HG02970 (cell line): ENCODE measurements around the gene TXNL4A.

ENCODE experiments used
- ATAC-seq: cut with Tn5 transposase; IDR thresholded peaks from one replicate; pipeline ENCODE4 v1.9.1; 2021; ENCODE audit warnings: mild to moderate bottlenecking, moderate library complexity, moderate number of reproducible peaks; ENCODE audit not compliant: unreplicated experiment, low FRiP score

Gene TXNL4A

DNA sequence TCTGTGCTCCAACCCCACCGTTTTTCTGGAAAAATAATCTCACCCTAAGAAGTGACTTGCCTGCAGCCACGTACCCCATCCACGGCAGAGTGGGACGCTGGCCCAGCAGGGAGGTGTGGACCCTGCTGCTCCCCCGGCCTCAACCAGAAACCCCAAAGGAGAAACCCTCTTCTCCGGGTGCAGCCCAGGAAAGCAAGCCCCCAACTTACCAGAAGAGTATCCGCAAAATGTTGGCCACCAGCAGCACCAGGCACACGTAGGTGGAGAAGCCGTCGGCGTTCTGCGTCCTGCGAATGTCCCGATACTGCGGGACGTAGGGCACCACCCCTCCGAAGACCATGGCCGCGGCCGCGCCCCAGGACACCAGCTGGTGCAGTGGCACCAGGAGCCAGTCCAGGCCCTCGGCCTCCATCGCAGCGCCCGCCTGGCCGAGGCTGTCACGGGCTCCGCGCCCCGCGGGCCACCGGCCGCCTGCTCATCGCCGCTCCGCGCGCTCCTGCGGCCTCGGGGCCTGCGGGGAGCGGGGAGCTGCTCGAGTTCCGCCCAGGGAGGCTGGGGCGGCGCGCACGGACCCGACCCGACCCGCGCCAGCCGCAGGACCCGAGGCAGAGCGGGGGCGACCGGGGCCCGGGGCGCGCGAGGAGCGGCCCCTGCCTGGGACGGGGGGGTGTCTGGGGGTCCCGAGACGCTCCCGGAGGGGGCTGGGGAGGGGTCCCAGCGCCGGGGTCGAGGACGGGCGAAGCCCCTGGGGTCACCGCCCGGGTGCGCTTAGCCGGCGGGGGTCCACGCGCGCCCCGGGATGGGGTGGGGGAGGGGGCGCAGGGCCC lies 37.6 kb downstream of the TXNL4A start:
- no peak for ATAC-seq

GRCh38 chr18:79949697-79950487 lies 38.5 kb downstream of the TXNL4A start:
- ATAC-seq, result no peak

DNA sequence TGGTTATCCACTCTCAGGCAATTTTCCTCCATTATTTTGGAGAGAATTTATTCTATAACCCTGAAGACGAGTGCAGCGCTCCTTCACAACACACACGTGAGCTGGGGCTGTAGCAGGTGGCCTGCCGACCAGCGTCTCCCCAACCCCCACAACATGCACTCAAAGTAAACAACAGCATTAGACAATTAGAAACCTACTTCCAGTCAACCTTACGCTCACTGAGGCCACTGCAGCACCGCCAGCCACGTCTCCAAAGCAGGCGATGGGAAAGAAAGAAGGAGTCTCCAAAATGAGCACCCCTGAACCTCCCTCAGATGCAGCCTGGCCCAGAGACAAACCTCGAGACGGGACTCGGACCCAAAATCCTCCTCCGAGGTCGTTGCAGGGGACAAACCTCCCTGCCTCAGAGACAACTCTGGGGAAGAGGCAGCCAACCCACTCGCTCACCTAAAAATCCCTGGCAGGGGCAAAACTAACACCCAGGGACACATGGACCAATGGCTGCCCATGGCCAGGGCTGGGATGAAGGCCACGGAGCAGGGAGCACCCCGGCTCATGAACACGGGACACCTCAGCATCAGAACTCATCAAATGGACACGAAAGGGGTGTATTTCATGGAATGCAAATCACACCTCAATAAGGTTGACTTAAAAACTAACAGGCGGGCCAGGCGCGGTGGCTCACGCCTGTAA lies 39.5 kb downstream of the TXNL4A start:
- no peak for ATAC-seq

DNA sequence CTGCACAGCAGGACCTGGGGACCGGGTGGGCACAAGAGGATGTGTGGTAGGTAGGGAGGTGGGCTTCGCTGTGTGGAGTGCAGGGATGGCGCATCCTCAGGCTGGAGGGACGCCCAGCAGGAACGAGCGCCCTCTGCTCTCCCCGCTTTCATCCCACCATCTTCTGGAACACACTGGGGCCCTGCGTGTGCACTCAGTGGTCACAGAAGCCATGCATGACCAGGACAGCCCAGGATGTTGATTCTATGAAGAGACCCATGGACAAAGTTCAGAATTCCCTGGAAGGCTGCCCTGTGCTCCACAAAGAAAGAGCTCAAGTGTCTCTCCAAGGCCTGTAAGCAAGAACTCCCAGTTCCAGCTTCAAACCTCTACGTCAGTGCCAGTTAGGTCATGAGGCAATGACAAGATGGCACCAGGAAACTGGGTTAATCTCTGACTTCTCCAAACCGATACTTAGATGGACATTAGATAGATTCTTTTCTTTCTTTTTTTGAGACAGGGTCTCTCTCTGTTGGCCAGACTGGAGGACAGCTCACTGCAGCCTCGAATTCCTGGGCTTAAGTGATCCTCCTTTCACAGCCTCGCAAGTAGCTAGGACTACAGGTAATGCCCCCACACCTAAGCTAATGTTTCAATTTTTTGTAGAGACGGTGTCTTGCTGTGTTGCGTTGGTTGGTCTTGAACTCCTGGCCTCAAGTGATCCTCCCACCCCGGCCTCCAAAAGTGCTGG lies 40.3 kb downstream of the TXNL4A start:
- ATAC-seq, result no peak

- no peak for ATAC-seq
These were observed 41.2 kb downstream of the TXNL4A start for GRCh38 chr18:79947054-79947755.

- no peak for ATAC-seq
These were observed 43.0 kb downstream of the TXNL4A start for GRCh38 chr18:79945118-79946042.

DNA sequence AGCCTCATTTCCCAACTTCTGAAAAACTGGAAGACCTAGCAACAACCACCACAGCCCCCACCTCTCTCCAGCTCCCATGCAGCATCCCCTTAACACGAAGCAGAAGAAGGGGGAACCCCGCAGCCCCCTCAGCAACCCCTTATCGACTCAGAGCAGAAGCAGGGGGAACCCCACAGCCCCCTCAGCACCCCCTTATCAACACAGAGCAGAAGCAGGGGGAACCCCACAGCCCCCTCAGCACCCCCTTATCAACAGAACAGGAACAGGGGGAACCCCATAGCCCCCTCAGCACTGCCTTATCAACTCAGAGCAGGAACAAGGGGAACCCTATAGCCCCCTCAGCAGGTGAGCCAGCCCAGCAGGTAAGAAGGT lies 43.6 kb downstream of the TXNL4A start:
- no peak for ATAC-seq

DNA sequence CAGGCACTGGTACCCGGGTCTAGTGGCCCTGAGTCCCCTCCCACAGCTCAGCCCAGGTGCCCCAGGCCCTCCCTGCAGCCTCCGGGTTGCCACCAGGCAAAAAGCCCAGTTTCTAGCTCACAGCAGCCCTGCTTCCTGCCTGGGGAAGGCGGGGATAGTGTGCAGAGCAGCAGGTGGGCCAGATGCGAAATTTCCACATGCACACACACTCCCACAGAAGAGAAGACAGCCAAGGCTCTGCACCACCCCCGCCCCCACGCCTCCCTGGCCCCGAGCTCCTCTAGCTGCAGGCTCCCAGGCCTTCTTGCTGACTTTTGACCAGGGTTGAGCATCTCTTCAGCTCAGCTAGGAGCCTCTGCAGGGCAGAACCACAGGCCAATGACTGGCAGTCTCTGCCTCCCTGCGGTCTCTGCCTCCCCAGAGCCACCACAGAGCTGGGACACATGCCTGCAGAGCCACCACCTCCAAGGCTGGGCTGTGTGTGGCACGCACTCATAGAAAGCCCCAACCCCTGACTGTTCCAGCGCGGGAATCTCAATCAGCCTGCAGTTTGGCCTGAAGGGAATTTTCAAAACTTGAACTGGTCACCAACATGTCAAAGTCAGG lies 44.1 kb downstream of the TXNL4A start:
- ATAC-seq, result no peak

DNA sequence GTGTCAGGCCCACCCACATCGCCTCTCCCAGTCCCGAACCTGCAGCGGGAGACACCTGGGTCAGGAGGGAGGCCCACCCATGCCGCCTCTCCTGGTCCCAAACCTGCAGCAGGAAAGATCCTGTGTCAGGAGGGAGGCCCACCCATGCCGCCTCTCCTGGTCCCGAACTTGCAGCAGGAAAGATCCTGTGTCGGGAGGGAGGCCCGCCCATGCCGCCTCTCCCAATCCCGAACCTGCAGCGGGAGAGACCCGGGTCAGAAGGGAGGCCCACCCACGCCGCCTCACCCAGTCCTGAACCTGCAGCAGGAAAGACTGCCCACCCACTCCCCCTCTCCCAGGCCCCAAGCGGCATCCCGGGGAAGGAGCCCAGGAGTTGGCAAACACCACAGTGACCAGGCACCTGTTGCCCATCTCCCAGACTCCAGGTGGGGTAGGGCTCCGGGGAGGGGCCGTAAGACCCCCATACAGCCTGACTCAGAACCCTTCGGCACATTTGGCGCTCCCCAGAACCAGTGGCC lies 44.7 kb downstream of the TXNL4A start:
- no peak for ATAC-seq

DNA sequence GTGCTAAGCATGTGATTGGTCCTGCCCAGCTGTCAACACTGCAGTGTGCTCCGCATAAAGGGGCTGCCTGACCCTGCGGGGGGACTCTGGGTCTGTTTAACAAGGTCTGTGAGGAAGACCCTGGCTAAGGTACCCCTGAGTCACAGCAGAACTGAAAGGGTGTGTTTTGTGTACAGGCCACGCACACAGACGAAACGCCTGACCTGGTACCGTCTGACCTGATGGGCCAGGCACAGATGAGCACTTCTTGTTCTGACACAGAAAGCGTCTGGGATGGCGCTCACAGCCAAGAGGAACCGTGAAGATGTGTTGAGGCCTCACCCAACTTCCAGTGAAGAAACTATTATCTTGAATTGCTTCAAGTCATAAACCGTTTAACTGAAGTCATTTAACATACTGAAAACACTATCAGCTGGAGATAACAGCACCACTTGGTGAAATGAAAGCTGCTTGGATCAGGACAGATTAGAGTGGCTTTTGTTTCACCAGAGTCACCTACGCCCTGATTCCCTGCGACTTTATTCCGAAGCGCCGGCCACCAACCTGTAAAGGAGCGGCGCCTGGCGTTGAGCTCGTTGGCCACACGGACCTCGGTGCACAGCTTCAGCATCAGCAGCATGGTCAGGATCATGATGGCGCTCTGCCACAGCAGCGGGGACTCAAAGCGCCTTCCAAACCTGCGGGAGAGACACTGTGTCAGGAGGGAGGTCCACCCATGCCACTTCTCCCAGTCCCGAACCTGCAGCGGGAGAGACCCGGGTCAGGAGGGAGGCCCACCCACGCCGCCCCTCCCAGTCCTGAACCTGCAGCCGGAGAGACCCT lies 45.4 kb downstream of the TXNL4A start:
- ATAC-seq, result no peak

DNA sequence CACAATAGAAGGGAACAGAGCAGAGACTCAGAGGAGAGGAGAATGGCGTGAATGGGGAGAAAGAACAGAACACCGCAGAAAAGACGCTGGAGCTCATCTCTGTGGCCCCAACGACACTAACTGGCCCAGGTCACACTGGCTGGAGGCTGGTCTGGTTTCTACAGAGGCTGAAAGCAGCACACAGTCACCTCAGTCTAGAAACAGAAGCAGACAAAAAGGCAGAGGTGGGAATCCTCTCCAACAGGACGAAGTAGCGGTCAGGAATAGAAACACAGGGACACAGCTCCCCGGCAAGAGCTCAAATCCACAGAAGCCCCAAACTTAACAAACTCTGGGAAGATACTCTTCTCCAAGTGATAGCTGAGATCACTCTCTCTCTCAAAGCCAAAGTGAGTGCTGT lies 46.2 kb downstream of the TXNL4A start:
- ATAC-seq, result no peak

DNA sequence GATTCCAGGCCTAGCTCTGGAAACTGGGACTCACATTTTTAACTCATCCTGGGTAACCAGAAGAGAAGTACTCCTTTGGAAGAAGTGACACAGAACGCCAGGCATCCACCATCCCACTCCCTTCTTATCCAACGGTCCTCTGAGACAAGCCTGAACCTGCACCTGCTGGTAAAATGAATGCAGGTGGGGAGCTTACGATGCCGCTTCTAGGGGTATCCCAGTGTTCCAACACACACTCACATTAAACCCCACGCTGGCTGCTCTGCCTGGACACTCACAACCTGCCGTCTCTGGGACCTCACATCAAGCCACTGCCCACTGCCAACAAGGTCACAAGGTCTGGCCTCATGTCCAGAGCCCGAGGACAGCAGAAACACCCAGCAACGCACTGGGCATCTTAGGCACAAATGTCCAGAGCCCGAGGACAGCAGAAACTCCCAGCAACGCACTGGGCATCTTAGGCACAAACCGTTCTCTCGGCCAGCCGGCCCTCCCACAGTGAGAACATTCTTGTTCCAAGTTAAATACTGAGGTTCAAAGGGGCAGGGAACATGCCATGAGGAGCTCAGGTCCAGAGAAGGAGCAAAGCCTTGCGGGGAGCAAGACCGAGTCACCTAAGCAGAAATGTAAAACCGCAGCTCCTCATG lies 46.8 kb downstream of the TXNL4A start:
- no peak for ATAC-seq

DNA sequence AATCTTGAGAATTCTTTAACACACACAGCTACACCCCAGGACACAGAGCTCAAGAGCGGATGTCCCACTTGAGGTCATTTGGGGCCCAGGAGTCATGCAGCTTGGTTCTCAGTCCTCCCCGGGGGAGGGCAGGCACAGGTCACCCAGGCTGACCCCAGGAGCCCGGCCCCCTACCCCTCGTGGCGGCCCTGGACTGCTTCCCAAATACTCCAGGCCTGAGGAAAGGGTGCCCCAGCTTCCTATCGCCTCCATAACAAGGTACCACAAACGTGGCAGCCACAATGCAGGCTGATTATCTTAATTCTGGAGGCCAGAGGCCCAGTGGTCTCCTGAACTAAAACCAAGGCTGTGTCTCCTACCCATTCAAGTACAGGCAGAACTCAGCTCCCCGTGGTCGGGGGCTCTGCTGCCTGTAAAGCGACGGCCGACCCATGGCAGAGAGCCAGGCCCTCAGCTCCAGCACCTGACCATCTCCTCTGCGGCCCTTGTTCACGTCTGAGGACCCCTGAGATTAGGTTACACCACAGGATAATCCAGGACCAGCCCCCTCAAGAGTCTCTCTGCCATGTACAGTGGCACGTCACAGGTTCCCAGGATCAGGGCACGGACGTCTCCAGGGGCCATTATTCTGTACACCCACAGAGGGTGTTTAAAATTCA lies 47.4 kb downstream of the TXNL4A start:
- no peak for ATAC-seq

GRCh38 chr18:79940126-79940813 lies 48.1 kb downstream of the TXNL4A start:
- no peak for ATAC-seq

DNA sequence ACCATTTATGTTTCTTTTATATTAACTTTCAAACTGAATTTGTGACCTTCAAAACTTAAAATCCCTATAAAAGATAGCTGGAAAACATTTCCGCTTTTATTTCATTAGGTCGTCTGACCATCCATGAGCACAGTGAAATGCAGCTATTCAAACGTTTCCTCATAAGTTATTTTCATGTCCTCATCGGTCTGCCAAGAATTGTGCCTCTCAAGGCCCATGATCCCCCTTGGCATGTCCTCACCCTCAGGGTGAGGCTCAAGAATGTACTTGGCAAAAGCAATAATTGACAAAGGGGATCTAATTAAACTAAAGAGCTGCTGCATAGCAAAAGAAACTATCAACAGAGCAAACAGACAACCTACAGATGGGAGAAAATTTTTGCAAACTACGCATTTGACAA lies 49.3 kb downstream of the TXNL4A start:
- ATAC-seq, result no peak

DNA sequence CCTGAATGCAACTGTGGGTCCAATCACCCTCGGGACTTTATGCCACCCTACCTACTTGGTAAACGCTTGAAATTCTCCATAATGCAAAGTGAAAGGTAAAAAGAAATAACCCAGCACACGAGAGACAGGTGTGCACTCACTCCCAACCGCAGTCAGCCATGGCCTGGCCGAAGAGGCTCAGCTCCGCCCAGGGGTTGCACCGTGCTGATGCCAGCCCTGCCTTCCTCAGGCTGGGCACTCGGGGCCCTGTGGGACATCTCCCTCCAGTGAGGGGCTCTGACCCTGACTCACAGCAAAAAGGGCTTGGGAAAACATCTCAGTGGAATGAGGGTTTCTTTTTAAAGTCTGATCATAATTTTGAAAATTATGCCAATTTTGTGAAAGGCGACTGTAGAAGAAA lies 50.2 kb downstream of the TXNL4A start:
- ATAC-seq, result no peak
